ENCODE results near the gene FSTL3. TPM values are rescaled to one million over a fixed set of nuclear protein-coding genes. Genes with fewer than 3 reads are reported as not detected.

FSTL3 gene
- total and polyA plus RNA-seq, 10 of the 15 experiments (the other 5 are each of a cell fraction or from before 2014, with no cell fraction given), result 0.42 to 13.5 (median 3.6) TPM

DNA sequence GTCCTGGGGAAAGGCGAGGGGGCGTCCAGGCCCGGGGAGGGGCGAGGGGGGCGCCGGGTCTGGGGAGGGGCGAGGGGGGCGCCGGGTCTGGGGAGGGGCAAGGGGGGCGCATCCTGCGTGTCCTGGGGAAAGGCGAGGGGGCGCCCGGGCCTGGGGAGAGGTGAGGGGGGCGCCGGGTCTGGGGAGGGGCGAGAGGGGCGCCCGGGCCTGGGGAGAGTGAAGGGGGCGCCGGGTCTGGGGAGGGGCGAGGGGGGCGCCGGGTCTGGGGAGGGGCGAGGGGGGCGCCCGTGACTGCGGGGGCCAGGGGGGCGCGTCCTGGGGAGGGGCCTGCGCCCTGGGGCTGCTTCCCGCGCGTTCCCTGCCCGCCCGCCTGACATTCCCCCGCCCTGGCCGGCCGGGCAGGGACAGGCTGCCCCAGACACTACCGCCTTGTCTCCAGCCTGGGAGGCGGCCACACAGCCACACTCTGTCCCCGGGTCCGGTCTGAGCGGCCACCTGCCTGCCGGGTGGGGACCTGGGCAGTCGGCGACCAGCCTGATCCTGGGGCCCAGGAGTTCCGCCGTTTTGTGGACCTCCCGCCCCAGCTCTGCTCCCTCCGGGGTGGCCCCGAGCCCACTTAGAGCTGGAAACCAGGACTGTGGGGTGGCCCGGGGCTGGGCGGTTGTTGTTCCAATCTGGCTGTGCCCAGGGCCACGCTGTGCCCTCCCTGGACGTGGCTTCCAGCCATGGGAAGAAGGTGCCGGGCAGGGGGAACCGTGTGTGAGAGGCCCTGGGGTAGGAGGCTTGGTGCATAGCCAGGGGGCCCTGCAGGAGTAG is 44.4 kb downstream of the FSTL3 start:
- H4K20me1 ChIP-seq (ENCODE audit: control insufficient read depth, insufficient read depth), result no peaks in the 10 kb centered on the region
- SMC1A ChIA-PET (ENCODE audit: uncharacterized antibody, unreplicated experiment), result no interaction called here
- intact Hi-C loops (cut with micrococcal nuclease; ENCODE audit: unreplicated experiment), result no loop called here
- no peak for FAIRE-seq
- RAD21 ChIA-PET (ENCODE audit: unreplicated experiment), result no interaction called here
- WGBS (ENCODE audit: insufficient coverage, insufficient replicate concordance, low lambda C conversion rate, missing lambda C conversion rate), result 47% methylated on average over 23 of the region's 58 CpGs
- no peaks in the 10 kb centered on the region for H3K79me2 ChIP-seq (ENCODE audit: control insufficient read depth, insufficient read depth, low read length)
- H3K27me3 ChIP-seq (replicated peaks in 1 of 2; ENCODE audit: control insufficient read depth in 2 of 2, insufficient read depth in 2 of 2, low read length in 1 of 2), result no peaks in the 10 kb centered on the region
- no peak overlapping the region for H3K27ac ChIP-seq (ENCODE audit: control insufficient read depth, insufficient read depth)
- BruUV-seq (replicated peaks), result no TSS peak
- no peaks in the 10 kb centered on the region; the same call in 1 of the 2 replicates for H3K4me1 ChIP-seq (ENCODE audit: control insufficient read depth, insufficient read depth, low read length)
- CTCF ChIA-PET, result no interaction called here
- in situ Hi-C loops (cut with MboI), result no loop called here
- H3K4me3 ChIP-seq, result no peak overlapping the region
- no peak overlapping the region for H2AFZ ChIP-seq (ENCODE audit: control insufficient read depth, low read depth, low read length)
- H3K4me2 ChIP-seq (ENCODE audit: control insufficient read depth, insufficient read depth), result no peak overlapping the region
- TF ChIP-seq HCFC1 (IDR thresholded peaks at IDR 0.05; ENCODE audit: low read length), result no peak
- no peak for TF ChIP-seq BCL11A (IDR thresholded peaks at IDR 0.05; ENCODE audit: low read depth, low read length)
- TF ChIP-seq CBFB (IDR thresholded peaks at IDR 0.05; ENCODE audit: low read depth), result no peak
- no peak for TF ChIP-seq SREBF2 (IDR thresholded peaks at IDR 0.05; ENCODE audit: low read length)
- TF ChIP-seq ZNF622 (IDR thresholded peaks at IDR 0.05), result no peak
- no peak overlapping the region for H3K9ac ChIP-seq (ENCODE audit: control insufficient read depth, insufficient read depth, low read length)
- no peaks in the 10 kb centered on the region for H3K36me3 ChIP-seq (ENCODE audit: control insufficient read depth in 2 of 2, insufficient read depth in 2 of 2, low read length in 1 of 2)
- DNase-seq (ENCODE audit: low read depth, low spot score), result no peak
- POLR2A ChIA-PET, result interaction anchor here (1.3 kb wide), 1 partner anchor 57 kb away, joined by 4 read pairs; the partner anchor contains the start of gene RNF126
- no peak for ATAC-seq
- peaks cover under 1% of the 10 kb centered on the region; the same call in 1 of the 3 replicates for H3K9me3 ChIP-seq (replicated peaks; ENCODE audit: control insufficient read depth, insufficient read depth, low read length)

DNA sequence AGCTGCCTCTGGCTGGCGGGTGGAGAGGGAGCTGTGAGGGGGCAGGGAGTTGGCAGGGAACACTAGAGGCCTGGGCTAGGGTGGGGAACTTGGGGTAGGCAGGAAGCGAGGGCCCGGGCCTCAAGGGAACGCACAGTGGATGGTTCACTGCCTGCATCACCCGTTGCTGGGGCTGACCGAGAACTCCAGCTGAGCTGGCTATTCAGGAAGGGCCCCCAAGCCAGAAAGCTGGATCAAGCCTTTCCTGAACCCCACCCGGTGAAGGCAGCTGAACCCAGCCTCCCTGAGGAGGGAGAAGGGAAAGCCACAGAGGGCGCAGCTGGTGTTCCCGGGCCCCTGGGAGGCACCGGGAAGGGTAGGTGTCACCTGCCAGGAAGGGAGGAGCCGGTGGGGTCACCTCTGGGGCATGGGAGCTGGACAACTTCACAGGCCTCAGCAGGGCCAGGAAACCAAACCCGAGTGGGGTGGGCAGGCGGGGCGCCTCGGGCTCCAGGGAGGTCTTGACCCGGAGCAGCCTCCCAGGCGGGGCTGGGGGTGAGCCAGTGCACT is 46.4 kb downstream of the FSTL3 start:
- ChIA-PET POLR2A (interaction anchor here (0.5 kb wide), 1 partner anchor 213 kb away, joined by 3 read pairs; no protein-coding TSS in a partner anchor), RAD21 (ENCODE audit: unreplicated experiment) (interaction anchor here (0.8 kb wide), 2 partner anchors 10 to 47 kb away, joined by 3 read pairs; no protein-coding TSS in a partner anchor), CTCF (interaction anchor here (1.4 kb wide), 1 partner anchor 17 kb away, joined by 4 read pairs; no protein-coding TSS in a partner anchor), SMC1A (ENCODE audit: uncharacterized antibody, unreplicated experiment) (interaction anchor here (1.5 kb wide), 1 partner anchor 44 kb away, joined by 3 read pairs; no protein-coding TSS in a partner anchor)
- H3K4me2 ChIP-seq (ENCODE audit: control insufficient read depth, insufficient read depth), result no peak overlapping the region
- intact Hi-C loops (cut with micrococcal nuclease; ENCODE audit: unreplicated experiment), result no loop called here
- no peak overlapping the region for H3K9ac ChIP-seq (ENCODE audit: control insufficient read depth, insufficient read depth, low read length)
- TF ChIP-seq GATAD2B (conservative IDR thresholded peaks at IDR 0.05; ENCODE audit: low read depth) (0 out of 2 replicates have a peak, but pooled peaks have one; percentile 13), CREB1 (IDR thresholded peaks at IDR 0.05; ENCODE audit: low read depth) (peak; percentile 73), IKZF1 (conservative IDR thresholded peaks at IDR 0.05) (0 out of 2 replicates have a peak, but pooled peaks have one; percentile 24), CREM (IDR thresholded peaks at IDR 0.05; ENCODE audit: low read depth) (peak; percentile 44), RFX5 (IDR thresholded peaks at IDR 0.05; ENCODE audit: low read depth, low read length) (peak; percentile 95), NR2F1 (conservative IDR thresholded peaks at IDR 0.05) (0 out of 2 replicates have a peak, but pooled peaks have one; percentile 47), NRF1 (conservative IDR thresholded peaks at IDR 0.05; ENCODE audit: low read depth, low read length) (no peak), FOS (IDR thresholded peaks at IDR 0.05; ENCODE audit: borderline replicate concordance, extremely low read depth, insufficient read length) (no peak), TCF3 (IDR thresholded peaks at IDR 0.05; ENCODE audit: borderline replicate concordance, insufficient read depth, low read depth, low read length) (no peak), SREBF2 (IDR thresholded peaks at IDR 0.05; ENCODE audit: low read length) (no peak)
- TF ChIP-seq, protein P1, sequence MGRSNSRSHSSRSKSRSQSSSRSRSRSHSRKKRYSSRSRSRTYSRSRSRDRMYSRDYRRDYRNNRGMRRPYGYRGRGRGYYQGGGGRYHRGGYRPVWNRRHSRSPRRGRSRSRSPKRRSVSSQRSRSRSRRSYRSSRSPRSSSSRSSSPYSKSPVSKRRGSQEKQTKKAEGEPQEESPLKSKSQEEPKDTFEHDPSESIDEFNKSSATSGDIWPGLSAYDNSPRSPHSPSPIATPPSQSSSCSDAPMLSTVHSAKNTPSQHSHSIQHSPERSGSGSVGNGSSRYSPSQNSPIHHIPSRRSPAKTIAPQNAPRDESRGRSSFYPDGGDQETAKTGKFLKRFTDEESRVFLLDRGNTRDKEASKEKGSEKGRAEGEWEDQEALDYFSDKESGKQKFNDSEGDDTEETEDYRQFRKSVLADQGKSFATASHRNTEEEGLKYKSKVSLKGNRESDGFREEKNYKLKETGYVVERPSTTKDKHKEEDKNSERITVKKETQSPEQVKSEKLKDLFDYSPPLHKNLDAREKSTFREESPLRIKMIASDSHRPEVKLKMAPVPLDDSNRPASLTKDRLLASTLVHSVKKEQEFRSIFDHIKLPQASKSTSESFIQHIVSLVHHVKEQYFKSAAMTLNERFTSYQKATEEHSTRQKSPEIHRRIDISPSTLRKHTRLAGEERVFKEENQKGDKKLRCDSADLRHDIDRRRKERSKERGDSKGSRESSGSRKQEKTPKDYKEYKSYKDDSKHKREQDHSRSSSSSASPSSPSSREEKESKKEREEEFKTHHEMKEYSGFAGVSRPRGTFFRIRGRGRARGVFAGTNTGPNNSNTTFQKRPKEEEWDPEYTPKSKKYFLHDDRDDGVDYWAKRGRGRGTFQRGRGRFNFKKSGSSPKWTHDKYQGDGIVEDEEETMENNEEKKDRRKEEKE (IDR thresholded peaks at IDR 0.05), result no peak
- 7% methylated on average over 17 of the region's 17 CpGs for WGBS (ENCODE audit: insufficient coverage, insufficient replicate concordance, low lambda C conversion rate, missing lambda C conversion rate)
- ATAC-seq (peak; percentile 79), DNase-seq (ENCODE audit: low read depth, low spot score) (no peak), FAIRE-seq (no peak)
- H3K36me3 ChIP-seq (ENCODE audit: control insufficient read depth in 2 of 2, insufficient read depth in 2 of 2, low read length in 1 of 2), result no peaks in the 10 kb centered on the region
- H3K4me3 ChIP-seq, result no peak overlapping the region
- H3K27ac ChIP-seq (ENCODE audit: control insufficient read depth, insufficient read depth), result no peak overlapping the region
- H3K79me2 ChIP-seq (ENCODE audit: control insufficient read depth, insufficient read depth, low read length), result no peaks in the 10 kb centered on the region
- no peaks in the 10 kb centered on the region; the same call in 1 of the 2 replicates for H3K4me1 ChIP-seq (ENCODE audit: control insufficient read depth, insufficient read depth, low read length)
- H3K9me3 ChIP-seq (replicated peaks; ENCODE audit: control insufficient read depth, insufficient read depth, low read length), result no peaks in the 10 kb centered on the region
- no peak overlapping the region; the same call in 1 of the 2 replicates for H2AFZ ChIP-seq (ENCODE audit: control insufficient read depth, low read depth, low read length)
- no TSS peak for BruUV-seq (replicated peaks)
- no peaks in the 10 kb centered on the region for H4K20me1 ChIP-seq (ENCODE audit: control insufficient read depth, insufficient read depth)
- no peaks in the 10 kb centered on the region for H3K27me3 ChIP-seq (replicated peaks in 1 of 2; ENCODE audit: control insufficient read depth in 2 of 2, insufficient read depth in 2 of 2, low read length in 1 of 2)
- in situ Hi-C loops (cut with MboI), result no loop called here

Measured in GM12878 (cell line).